Prostate gland (tissue), 2 donors: ENCODE data around the gene TLR9.

Source experiments
- POLR2A ChIP-seq: fragments of 450-650 bp; IDR thresholded peaks from one replicate; pipeline ENCODE4 v1.6.1; 2016; ENCODE audit warnings: antibody characterized with exemption, mild to moderate bottlenecking
- POLR2AphosphoS5 ChIP-seq: sonication (generic); formaldehyde crosslinking; IDR thresholded peaks from one replicate; pipeline ENCODE4 v1.6.1; 2017; ENCODE audit warnings: antibody characterized with exemption
- TF ChIP-seq, protein P1 (sequence below), 4 experiments: fragments of 200-600 bp in 2 of 4; fragments of 450-650 bp in 2 of 4; sonication (generic) in 2 of 4; IDR thresholded peaks; 1 replicate in 3 of 4; 2 replicates in 1 of 4; pipeline ENCODE4 v1.5.1; 2016 to 2019; ENCODE audit warnings: antibody characterized with exemption in 4 of 4, mild to moderate bottlenecking in 2 of 4, moderate library complexity in 2 of 4

DNA sequence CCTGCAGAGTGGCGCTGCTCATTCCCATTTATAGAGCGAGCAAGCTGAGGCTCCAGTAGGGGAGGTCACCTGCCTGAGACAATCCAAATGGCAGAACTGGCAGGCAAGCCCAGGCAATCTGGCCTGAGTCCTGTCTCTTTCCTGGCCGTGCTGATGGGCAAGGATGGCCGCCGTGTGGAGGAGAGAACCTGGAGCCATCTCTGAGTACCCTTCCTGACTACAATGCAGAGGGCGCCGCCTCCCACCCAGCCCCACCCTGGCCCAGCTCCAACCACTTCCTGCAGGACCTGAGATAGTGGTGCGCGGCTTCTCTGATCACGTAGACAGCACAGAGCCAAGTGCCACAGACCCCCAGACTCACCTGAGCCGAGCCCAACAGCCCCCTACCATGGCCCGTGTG, 7.0 kb downstream of the TLR9 start:
- TF ChIP-seq, protein P1, sequence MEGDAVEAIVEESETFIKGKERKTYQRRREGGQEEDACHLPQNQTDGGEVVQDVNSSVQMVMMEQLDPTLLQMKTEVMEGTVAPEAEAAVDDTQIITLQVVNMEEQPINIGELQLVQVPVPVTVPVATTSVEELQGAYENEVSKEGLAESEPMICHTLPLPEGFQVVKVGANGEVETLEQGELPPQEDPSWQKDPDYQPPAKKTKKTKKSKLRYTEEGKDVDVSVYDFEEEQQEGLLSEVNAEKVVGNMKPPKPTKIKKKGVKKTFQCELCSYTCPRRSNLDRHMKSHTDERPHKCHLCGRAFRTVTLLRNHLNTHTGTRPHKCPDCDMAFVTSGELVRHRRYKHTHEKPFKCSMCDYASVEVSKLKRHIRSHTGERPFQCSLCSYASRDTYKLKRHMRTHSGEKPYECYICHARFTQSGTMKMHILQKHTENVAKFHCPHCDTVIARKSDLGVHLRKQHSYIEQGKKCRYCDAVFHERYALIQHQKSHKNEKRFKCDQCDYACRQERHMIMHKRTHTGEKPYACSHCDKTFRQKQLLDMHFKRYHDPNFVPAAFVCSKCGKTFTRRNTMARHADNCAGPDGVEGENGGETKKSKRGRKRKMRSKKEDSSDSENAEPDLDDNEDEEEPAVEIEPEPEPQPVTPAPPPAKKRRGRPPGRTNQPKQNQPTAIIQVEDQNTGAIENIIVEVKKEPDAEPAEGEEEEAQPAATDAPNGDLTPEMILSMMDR (IDR thresholded peaks at IDR 0.05): no peak
- no peak for TF ChIP-seq POLR2AphosphoS5
- no peak for TF ChIP-seq POLR2A
